SW 1271 (cell line): ENCODE data around the gene CMTM2.
A peak's percentile ranks its signal among the peaks of the same experiment; 100 is the strongest.
"Not testable (repeated sequence)": the region's sequence is repeated elsewhere in the genome, so short reads cannot be mapped to it uniquely, and the experiment has no call there.

Source experiments
- DNase-seq, 2 experiments: peaks; one replicate each; lab custom pipeline; 2025; lab: John Stamatoyannopoulos, UW

CMTM2 gene

DNA sequence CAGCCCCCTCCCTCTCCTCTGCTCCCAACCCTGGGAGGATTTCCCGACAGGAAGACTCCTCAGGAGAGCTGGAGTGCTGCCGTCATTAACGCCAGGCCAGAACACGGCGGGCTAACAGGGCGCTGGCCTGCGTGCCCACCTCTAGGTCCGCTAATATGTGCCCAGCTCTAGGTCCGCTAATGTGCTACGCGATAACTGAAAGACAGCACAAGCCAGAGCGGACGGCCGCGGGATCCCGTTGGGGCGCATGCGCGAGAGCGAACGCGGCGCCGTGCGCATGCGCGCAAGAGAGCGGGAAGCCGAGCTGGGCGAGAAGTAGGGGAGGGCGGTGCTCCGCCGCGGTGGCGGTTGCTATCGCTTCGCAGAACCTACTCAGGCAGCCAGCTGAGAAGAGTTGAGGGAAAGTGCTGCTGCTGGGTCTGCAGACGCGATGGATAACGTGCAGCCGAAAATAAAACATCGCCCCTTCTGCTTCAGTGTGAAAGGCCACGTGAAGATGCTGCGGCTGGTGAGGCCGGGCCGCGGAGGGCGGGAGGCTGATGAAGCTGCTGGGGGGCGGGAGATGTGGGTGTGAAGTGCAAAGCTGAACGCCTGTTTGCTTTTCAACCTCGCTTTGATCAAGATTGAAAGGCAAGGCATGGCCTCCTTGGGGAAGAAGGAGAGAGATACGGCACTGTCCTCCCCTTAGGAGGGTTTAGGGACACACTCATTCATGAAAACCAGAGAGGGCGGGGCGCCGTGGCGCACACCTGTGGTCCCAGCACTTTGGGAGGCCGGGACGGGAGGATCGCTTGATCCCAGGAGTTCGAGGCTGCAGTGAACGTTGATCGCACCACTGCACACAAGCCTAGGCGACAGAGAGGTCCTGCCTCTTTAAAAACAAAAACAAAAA is 26.7 kb upstream of the CMTM2 start, which contains the start of gene CKLF:
Gene CKLF, plus strand, starts transcription at position 291 of the 892 bp plus-strand sequence. Its CDS starts 140 bp downstream, at position 431.
- peak; percentile 76 to 92 for DNase-seq

DNA sequence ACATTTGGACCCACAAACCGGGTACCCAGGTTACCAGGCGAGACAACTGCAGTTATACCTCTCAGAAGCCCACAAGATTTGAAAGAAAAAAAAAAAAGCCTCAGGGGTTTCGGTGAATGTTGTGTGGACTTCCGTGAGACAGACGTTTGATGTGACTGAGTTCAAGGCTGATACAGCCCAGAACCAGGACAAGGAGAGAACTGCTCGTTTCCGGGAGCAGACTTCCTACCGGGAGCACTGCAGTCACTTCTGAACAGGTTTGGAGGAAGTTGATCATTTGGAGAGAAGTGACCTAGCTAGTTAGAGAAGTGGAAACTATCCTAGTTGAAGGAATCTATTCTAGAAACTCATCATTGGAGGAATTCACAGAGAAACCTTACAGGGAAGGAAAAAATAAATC is 26.0 kb upstream of the CMTM2 start:
- peak in 1 of 2 experiments; percentile 11 for DNase-seq

DNA sequence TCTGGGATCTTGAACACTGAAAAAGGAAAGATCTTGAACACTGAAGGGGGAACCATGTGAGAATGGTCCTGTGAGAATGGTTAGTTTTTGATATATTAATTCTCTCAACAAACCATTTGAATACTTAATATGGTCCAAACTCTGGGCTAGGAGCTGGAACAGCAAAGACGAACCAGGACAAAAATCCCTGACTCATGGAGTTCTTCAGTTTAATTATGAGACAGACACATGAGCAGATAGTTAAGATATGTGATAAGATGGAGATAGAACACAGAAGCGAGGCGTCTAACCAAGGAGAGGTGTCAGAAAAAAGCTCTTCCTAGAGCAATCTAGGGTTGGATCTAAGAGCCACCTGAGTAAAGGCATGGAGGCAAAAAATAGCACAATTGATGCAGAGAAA is 25.2 kb upstream of the CMTM2 start:
- no peak for DNase-seq

DNA sequence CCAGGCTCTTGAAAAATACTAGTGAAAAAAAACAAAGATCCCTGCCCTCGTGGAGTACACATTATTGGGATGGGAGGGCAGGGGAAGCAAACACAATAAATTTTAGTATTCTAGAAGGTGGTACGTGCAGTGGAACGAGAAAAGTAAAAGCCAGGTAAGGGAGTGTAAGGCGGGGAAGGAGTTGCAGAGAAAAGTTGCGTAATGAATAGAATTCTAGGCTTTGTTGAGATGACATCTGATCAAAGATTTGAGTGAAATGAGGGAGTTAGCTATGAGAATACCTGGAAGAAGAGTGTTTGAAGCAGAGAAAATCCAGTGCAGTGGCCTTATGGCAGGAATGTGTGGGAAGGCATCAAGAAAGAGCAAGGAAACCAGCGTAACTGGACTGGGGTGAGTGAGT is 24.8 kb upstream of the CMTM2 start:
- no peak for DNase-seq

DNA sequence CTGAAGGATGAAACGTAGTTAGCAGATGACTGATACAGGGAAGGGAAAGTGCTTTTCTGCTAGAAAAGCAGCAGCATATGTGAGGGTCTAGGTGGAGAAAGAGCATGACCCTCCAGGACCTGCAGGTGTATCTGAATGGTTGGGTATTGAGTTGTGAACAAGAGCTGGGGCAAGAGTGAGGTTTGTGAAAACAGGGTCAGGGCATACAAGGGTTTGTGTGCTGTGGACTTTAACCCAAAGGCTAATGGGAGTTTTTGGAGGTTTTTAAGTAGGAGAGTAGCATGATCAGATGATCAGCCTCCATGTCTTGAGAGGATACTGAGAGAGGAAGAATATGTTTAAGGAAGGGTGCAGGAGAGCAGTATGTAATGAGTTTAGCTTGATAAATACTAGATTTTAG is 19.2 kb upstream of the CMTM2 start:
- no peak for DNase-seq

DNA sequence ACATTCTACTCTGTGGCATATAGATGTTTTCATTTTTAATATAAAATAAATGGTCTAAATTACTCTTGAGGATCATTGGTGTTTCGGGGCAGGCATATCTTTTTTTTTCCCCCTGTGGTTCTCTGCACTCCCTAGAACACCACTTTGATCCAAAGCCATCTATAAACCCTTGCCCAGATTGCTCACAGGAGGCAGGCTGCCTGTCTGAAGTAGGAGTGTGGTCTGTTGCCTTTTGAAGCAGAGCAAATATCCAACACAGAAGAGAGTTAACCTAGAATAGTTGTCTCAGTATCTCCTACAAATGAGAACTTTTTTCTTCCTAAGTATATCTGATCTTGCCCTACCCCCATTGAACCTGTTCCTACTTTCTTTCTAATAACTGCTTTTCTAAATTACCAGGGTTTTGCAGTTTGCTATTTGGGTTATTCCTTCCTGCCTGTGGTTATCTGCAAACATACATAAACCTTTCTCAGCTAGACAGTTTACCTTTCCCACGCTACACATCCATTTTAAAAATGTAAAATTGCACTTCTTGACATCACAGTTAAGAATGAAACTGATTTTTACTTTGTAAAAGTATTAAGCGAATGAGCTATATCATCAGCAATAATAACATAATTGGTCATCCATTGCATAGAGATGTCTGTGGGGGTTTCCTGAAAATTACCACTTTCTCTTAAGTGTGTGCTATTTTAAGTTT is 17.7 kb upstream of the CMTM2 start:
- no peak for DNase-seq

DNA sequence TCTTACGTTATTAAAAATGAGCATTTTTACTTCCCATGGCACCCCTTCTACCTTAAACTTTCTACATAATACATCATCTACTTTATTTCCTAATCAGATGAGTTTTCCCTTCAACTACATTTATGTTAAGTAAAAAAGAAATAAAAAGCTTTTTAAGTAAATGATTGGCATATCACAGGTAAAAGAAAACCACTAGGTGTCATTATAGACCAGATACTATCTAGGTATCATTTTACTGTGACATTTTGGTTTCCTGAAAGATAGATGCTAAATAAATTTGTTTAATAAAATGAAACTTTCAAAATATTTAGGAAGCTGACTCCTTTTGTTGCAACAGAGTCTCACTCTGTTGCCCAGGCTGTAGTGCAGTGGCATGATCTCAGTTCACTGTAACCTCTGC is 16.9 kb upstream of the CMTM2 start:
- DNase-seq = peak in 1 of 2 experiments; percentile 7

DNA sequence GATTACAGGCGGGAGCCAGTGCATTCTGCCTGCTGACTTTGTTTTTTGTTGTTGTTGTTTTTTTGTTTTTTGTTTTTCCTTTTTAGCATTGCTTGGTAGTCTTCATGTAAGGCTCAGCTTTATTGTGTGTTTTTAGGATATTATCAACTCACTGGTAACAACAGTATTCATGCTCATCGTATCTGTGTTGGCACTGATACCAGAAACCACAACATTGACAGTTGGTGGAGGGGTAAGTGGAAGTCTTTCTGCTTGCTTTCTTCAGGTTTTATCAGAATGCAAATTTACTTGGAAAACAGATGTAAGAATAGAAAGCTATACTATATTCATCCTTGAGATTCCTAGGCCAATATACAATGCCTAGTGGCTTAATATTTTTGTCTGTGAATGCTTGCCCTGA is 16.3 kb upstream of the CMTM2 start:
- DNase-seq = no peak

DNA sequence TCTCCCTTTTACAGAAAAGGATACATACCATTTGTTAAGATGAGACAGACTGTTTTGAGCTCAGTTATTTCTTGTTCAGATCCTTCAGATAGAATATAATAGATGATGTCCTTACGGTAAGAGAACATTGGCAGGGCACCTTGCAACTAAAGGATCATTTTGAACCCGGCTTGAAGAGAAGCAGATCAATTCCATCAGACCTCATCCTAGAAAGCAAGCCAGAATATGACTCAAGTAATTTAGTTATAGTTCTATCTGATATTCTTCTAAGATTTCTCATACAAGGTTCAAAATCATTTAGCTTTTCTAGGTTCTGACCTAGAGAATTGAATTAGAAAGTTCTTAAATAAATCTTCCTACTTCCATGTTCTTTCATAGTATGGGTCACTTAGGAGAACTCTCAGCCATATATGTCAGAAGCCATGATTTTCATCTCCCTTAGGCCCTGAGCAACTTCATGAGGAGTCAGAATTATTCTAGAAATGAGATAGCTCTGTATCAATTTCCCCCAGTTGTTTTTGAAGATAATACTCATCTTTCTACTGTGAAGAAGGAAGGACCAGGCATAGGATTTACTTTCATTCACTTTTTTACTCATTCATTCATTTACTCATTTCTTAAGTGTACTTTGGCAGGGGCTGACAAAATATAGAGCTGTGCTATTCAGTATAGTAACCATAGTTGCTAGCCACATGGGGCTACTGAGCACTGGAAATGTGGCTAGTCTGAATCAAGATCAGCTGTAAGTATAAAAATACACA is 15.5 kb upstream of the CMTM2 start:
- DNase-seq = no peak

DNA sequence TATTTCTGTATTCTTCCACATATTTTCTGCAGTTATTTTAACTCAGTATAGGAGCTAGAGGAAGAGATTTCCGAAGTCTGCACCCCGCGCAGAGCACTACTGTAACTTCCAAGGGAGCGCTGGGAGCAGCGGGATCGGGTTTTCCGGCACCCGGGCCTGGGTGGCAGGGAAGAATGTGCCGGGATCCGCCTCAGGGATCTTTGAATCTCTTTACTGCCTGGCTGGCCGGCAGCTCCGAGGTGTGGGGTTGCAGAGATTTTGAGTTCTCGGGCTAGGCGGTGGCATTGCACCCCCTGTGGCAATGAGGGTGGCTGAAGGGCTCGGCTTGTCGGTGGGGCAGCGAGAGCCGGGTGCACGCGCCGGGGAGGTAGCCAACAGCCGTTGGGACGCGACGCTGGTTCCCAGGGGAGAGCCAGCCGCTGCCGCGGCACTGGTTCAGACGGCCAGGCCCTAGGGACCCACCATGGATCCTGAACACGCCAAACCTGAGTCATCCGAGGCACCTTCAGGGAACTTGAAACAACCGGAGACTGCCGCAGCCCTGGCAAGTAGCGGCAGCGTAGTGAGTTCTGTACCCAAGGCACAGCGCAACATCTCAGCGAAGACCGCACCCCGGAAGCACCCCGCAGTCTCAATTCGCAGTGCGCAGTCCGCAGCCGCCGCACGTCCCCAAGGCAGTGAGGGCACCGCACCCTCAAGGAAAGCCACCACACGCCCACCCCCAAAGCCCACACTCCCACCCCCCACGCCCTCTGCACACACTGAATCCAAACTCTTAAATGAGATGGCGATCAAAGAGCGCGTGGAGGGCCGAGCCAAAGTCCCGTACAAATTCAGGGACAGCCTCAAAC is 13.0 kb upstream of the CMTM2 start, which contains the start of gene CMTM1:
Gene CMTM1, plus strand, starts transcription at position 389 of the 851 bp plus-strand sequence. Its CDS starts 75 bp downstream, at position 464.
- DNase-seq = no peak

DNA sequence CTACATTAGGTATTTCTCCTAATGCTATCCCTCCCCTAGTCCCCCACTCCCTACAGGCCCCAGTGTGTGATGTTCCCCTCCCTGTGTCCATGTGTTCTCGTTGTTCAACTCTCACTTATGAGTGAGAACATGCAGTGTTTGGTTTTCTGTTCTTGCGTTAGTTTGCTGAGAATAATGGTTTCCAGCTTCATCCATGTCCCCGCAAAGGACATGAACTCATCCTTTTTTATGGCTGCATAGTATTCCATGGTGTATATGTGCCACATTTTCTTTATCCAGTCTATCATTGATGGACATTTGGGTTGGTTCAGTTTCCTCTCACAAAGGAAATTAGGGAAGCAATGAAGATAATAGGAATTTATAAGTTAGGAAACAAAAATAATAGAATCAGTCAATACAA is 12.0 kb upstream of the CMTM2 start:
- DNase-seq = not testable (repeated sequence)

DNA sequence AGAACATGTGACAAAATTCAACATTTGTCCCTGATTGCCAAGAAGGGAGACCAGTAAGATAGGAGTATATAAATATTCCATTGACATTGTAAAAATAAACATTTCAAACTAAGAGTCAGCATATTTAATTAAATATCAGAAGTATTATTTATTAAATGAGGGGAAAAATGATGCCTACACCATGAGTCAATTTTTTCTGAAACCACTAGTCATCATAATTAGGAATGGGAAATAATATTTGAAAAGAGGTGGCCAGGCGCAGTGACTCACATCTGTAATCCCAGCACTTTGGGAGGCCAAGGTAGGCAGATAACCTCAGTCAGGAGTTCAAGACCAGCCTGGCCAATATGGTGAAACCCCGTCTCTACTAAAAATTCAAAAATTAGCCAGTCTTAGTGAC is 10.9 kb upstream of the CMTM2 start:
- no peak for DNase-seq

DNA sequence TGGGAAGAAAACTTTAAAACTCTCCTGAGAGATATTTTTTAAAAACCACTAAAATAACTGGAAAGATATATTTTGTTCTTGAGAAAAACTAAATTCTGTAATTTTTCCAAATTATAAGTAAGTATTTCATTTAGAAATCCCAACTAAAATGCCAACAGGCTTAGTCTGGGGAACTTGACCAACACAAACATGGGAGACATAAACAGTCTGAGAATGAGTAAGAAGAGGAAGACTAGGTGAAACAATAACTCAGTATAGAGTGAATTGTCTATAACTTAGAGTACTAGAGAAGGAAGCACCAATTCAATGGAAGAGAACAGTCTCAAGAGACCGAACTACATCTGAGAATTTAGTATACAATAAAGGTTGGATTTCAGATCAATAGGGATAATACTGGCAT is 10.1 kb upstream of the CMTM2 start:
- no peak for DNase-seq

DNA sequence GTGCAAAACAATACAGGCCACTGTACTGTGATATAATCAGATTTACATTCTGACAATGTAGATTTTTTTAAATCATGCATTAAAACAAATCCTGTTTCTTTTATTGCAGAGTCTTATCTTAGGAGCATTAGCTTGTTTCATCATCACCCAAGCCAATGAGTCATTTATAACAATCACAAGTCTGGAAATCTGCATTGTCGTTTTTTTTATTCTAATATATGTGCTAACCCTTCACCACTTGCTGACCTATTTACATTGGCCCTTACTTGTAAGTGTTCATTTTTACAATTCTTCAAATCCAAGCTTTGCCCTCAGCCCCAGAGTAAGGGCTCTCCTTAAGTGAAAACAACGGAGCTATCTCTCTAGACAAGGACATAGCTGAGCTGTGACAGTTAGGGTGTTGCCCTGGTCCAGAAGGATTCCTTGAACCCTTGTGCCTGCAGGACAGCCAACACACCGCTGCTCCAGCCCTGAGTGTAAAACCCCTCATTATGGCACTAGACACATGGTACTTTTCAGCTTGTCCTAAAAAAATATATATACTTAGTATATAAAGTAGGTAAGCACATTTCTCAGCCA is 9.3 kb upstream of the CMTM2 start:
- peak in 1 of 2 experiments; percentile 48 for DNase-seq

DNA sequence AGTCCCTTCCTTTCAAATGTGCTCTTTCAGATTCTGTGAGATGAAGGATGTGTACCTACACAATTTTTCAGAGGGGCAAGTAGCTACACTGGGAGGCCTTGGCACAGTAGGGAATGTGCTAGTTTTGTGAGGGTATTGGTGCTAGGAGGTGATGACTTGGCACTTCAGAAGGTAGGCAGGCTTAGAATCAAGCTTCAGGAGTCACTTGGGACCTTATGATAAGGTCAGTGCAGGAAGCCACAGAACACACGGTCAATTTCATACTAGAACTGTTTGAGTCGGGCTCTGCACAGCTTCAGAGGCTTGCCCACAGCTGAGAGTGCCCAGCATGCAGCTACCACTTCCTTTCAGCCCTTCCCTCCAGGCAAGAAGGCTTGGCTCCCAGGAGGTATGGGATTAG is 6.9 kb upstream of the CMTM2 start:
- no peak for DNase-seq

DNA sequence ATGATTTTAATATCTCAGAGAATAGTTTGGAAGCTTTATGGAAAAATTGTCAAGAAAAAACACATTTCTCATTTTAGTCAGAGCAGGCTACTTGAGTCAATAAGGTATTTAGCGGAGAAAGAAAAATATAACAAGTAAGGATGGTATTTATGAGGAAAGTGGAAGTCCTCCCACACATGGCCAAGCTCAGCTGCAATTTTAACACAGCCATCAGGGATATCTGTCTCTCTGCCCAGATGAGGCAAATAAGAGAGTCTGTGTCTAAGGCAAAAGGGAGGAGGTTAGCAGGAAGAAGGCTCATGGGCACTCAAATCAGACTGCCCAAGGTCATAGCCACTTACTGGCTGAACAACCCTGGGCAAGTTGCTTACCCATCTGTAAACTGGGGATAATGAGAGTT is 5.2 kb upstream of the CMTM2 start:
- DNase-seq = no peak

DNA sequence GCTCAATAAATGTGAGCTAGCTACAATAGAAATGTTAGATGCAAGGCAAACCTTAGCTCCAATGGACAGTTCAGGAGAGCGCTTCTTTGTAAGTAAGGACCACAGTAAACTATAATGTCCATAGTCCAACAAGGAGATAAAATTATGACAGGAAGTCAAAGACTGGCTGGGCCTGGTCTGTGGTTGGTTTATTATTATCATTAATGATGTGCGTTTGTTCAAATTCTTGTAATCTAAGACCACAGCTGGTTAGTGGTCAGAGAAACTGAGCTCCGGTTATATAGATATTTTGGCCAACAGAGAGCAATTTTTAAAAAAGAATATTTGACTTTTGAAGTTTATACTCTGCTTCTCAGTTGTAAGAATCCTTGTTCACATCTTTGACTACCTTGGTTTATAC is 4.7 kb upstream of the CMTM2 start:
- DNase-seq = no peak

DNA sequence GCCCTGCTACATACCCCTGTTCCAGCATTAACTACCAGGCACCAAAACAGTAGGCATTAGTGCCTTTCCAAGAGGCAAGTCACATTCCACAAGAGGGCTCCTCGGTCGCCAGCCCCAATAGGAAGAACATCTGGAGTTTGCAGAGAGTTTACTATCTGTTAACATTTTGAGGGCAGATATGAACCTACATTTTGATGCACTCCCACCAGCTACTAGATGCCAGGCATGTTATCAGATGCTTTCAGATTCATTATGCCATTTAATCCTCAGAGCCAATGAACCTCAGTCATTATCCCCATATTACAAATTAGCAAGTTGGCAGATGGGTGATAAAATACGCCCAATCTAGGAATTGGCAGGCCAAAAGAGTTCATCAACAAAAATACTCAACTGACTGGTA is 4.2 kb upstream of the CMTM2 start:
- DNase-seq = no peak

DNA sequence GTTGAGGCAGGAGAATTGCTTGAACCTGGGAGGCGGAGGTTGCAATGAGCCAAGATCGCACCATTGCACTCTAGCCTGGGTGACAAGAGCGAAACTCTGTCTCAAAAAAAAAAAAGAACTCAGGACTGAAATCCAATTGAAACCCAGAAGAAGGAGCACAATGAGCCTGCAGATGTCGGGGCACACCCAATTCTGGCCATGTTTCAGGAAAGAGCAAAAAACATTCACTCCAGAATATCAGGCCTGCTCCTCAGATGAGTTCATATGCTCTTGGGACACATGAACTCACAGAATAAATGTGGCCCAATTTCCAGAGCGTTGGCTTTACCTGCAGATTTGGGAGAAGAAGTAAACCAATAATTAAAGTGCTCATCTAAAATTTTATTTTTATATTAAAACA is 3.0 kb upstream of the CMTM2 start:
- no peak for DNase-seq

DNA sequence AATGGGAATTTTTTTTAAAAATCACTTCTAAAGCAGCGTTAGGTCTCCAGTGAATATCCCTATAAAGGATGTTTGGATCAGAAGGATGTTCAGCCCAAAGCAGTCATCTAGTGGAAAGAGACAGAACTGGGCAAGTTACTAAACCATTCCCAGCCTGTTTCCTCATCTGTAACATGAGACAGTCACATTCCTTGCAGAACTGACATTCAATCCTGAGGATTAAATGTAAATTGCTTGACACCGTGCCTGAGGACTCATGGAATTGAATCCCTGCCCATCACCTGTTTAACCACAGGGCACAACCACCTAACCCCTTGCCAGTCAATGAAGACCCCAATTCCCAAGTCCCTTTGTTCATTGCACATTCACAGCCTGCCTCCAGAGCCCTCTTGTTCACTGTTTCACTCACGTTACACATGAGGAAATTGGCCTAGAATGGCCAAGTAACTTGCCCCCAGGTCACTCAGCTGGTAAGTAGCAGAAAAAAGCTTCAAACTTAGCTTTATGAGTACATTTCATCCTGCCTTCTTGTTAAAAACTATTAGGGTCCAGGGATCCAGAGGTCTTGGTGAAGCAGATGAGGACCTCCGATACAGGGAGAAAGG is 1.4 kb downstream of the CMTM2 start:
- peak in 1 of 2 experiments; percentile 38 for DNase-seq
